Right atrium auricular region (tissue), 2 donors: Measurements from ENCODE around the gene C5. TPM values are rescaled to one million over a fixed set of nuclear protein-coding genes. Genes with fewer than 3 reads are reported as not detected.

Source experiments
- DNase-seq: peaks from one replicate; pipeline ENCODE4 v3.0.0-alpha.2; 2019; ENCODE audit warnings: low spot score
- H3K27ac ChIP-seq, 2 donors: fragments of 200-600 bp; sonication (generic); 1 replicate in 1 of 2; 2 replicates in 1 of 2; pipeline ENCODE4 v1.5.1; 2016 to 2019
- H3K27me3 ChIP-seq, 2 donors: fragments of 200-600 bp; sonication (generic); one replicate each; pipeline versions ENCODE4 v1.5.1 to v1.6.0; 2017 to 2019
- H3K36me3 ChIP-seq: fragments of 200-600 bp; sonication (generic); one replicate; pipeline ENCODE4 v1.5.1; 2016
- H3K4me1 ChIP-seq, 2 donors: fragments of 200-600 bp; sonication (generic); one replicate each; pipeline versions ENCODE4 v1.5.1 to v1.6.0; 2017 to 2019
- H3K4me3 ChIP-seq, 2 donors: fragments of 200-600 bp; sonication (generic); 1 replicate in 1 of 2; 2 replicates in 1 of 2; pipeline ENCODE4 v1.5.1; 2017 to 2019; ENCODE audit warnings: mild to moderate bottlenecking in 1 of 2, moderate library complexity in 1 of 2
- H3K9me3 ChIP-seq, 2 donors: fragments of 200-600 bp; sonication (generic); one replicate each; pipeline ENCODE4 v1.5.1; 2019
- total RNA-seq, 2 donors: library from RNA; depleted of rRNA; stranded (reverse); fragments of >200 nt; gene quantifications; one replicate each; pipeline ENCODE4 v1.1.0, GENCODE V29; 2016
- TF ChIP-seq, protein P1 (sequence below), 2 donors: fragments of 200-600 bp; sonication (generic); IDR thresholded peaks; one replicate each; pipeline ENCODE4 v1.5.1; 2019; ENCODE audit warnings: antibody characterized with exemption in 2 of 2

C5 gene
- total RNA-seq, 2 donors from 2014 or later = 0.82 to 1.1 TPM

GRCh38 chr9:120965344-120966012, 84.6 kb downstream of the C5 start:
- TF ChIP-seq, protein P1, sequence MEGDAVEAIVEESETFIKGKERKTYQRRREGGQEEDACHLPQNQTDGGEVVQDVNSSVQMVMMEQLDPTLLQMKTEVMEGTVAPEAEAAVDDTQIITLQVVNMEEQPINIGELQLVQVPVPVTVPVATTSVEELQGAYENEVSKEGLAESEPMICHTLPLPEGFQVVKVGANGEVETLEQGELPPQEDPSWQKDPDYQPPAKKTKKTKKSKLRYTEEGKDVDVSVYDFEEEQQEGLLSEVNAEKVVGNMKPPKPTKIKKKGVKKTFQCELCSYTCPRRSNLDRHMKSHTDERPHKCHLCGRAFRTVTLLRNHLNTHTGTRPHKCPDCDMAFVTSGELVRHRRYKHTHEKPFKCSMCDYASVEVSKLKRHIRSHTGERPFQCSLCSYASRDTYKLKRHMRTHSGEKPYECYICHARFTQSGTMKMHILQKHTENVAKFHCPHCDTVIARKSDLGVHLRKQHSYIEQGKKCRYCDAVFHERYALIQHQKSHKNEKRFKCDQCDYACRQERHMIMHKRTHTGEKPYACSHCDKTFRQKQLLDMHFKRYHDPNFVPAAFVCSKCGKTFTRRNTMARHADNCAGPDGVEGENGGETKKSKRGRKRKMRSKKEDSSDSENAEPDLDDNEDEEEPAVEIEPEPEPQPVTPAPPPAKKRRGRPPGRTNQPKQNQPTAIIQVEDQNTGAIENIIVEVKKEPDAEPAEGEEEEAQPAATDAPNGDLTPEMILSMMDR (IDR thresholded peaks at IDR 0.05) = no peak
- Histone ChIP-seq H3K9me3 (no peaks in the 10 kb centered on the region), H3K27me3 (no peaks in the 10 kb centered on the region), H3K36me3 (no peaks in the 10 kb centered on the region), H3K27ac (peak overlapping the region; percentile 65 to 79), H3K4me3 (no peak overlapping the region), H3K4me1 (no peaks in the 10 kb centered on the region)
- peak; percentile 74 for DNase-seq

DNA sequence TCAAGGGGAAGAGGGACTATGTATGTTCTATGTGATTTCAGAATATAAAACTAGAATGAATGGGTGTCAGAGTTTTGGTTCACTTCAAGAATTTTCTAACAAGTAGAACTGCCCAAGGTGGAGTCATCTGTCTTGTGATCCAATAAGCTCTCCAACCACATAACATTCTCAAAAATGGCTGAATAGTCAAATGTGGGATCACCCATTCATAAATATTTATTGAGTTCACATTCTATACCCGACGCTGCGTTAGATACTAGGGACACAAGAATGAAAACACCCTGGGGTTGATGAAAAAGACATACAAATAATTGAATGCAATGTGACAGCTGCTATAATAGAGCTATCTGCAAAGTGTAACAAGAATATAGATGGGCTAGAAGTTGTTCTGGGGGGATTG, 88.1 kb downstream of the C5 start:
- H3K27me3 ChIP-seq = no peaks in the 10 kb centered on the region
- no peaks in the 10 kb centered on the region for H3K36me3 ChIP-seq
- H3K4me1 ChIP-seq = no peaks in the 10 kb centered on the region
- TF ChIP-seq, protein P1 (IDR thresholded peaks at IDR 0.05) = no peak
- no peak overlapping the region for H3K4me3 ChIP-seq
- no peak overlapping the region for H3K27ac ChIP-seq
- H3K9me3 ChIP-seq = no peaks in the 10 kb centered on the region
- no peak for DNase-seq

DNA sequence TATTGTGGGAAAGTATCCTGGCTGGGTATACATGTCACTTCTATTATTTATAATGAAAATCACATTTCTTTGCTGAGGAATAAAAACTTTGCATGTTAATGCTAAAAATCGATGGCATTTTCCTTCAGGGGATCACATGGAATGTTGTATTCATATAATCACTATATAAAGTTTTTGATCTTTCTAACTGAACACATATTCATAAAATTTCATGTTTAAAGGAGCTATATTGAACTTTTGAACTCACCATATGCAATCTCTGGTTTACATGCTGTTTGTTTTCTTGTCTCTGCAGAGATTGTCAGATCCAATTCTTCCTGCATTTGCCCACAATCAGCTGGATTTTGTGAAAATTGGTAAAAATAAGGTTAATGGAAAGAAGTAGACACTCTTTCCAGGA, 90.1 kb downstream of the C5 start:
- no peak for DNase-seq
- H3K27ac ChIP-seq = no peak overlapping the region
- no peak overlapping the region for H3K4me3 ChIP-seq
- TF ChIP-seq, protein P1 (IDR thresholded peaks at IDR 0.05) = no peak
- H3K4me1 ChIP-seq = no peaks in the 10 kb centered on the region
- no peaks in the 10 kb centered on the region for H3K9me3 ChIP-seq
- H3K27me3 ChIP-seq = no peaks in the 10 kb centered on the region
- H3K36me3 ChIP-seq = no peaks in the 10 kb centered on the region

- no peaks in the 10 kb centered on the region for H3K4me1 ChIP-seq
- no peaks in the 10 kb centered on the region for H3K27me3 ChIP-seq
- DNase-seq = no peak
- H3K4me3 ChIP-seq = no peak overlapping the region
- H3K36me3 ChIP-seq = no peaks in the 10 kb centered on the region
- H3K9me3 ChIP-seq = no peaks in the 10 kb centered on the region
- TF ChIP-seq, protein P1 (IDR thresholded peaks at IDR 0.05) = no peak
- no peak overlapping the region for H3K27ac ChIP-seq
Measured at GRCh38 chr9:120956862-120957261, 93.2 kb downstream of the C5 start.

GRCh38 chr9:120951960-120952618, 98.0 kb downstream of the C5 start:
- H3K4me1 ChIP-seq = no peaks in the 10 kb centered on the region
- H3K9me3 ChIP-seq = no peaks in the 10 kb centered on the region
- H3K27me3 ChIP-seq = no peaks in the 10 kb centered on the region
- H3K36me3 ChIP-seq = no peaks in the 10 kb centered on the region
- DNase-seq = no peak
- no peak overlapping the region for H3K27ac ChIP-seq
- no peak overlapping the region for H3K4me3 ChIP-seq
- TF ChIP-seq, protein P1 (IDR thresholded peaks at IDR 0.05) = no peak
